D721Med (cell line): ENCODE data around the gene METTL9.

Source experiments
- DNase-seq: peaks from one replicate; pipeline ENCODE4 v3.0.0; 2011; ENCODE audit warnings: low spot score; ENCODE audit not compliant: insufficient read length
- FAIRE-seq: peaks from 2 replicates; lab custom pipeline; 2011; peaks lifted over from hg19 to GRCh38; lab: Jason Lieb, UNC
- TF ChIP-seq, protein P1 (sequence below): IDR thresholded peaks from 2 replicates; pipeline ENCODE4 v1.5.1; 2012; ENCODE audit warnings: mild to moderate bottlenecking, control low read depth; ENCODE audit not compliant: insufficient read depth; ENCODE audit errors: missing control alignments

Gene METTL9

DNA sequence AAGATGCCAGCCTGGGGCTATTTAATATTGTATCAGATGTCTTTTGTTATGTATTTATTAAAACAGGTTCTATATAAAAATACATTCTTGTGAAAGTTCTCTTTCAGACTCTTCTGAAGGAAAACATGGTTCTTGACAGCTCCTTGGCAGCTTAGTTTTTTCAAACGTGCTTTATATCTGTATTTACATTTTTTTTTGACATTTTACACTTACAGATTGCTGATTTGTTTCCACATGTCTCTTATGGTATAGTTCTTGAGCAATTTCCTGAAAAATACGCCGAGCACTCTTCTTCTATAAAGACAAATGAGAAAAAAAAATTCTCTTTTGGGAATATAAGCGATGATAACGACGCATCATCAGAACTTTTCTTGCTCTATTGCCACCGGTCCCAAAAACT is 43.5 kb downstream of the METTL9 start:
- DNase-seq: no peak
- TF ChIP-seq, protein P1, sequence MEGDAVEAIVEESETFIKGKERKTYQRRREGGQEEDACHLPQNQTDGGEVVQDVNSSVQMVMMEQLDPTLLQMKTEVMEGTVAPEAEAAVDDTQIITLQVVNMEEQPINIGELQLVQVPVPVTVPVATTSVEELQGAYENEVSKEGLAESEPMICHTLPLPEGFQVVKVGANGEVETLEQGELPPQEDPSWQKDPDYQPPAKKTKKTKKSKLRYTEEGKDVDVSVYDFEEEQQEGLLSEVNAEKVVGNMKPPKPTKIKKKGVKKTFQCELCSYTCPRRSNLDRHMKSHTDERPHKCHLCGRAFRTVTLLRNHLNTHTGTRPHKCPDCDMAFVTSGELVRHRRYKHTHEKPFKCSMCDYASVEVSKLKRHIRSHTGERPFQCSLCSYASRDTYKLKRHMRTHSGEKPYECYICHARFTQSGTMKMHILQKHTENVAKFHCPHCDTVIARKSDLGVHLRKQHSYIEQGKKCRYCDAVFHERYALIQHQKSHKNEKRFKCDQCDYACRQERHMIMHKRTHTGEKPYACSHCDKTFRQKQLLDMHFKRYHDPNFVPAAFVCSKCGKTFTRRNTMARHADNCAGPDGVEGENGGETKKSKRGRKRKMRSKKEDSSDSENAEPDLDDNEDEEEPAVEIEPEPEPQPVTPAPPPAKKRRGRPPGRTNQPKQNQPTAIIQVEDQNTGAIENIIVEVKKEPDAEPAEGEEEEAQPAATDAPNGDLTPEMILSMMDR: no peak

GRCh38 chr16:21643785-21644184 is 44.4 kb downstream of the METTL9 start:
- TF ChIP-seq, protein P1: no peak
- DNase-seq: no peak
- no peak for FAIRE-seq

More for the DNA sequence above, 43.5 kb downstream of the METTL9 start:
- FAIRE-seq: no peak

GRCh38 chr16:21644674-21645073 is 45.3 kb downstream of the METTL9 start:
- TF ChIP-seq, protein P1: no peak
- no peak for FAIRE-seq
- no peak for DNase-seq

GRCh38 chr16:21645261-21645721 is 45.9 kb downstream of the METTL9 start:
- no peak for DNase-seq

DNA sequence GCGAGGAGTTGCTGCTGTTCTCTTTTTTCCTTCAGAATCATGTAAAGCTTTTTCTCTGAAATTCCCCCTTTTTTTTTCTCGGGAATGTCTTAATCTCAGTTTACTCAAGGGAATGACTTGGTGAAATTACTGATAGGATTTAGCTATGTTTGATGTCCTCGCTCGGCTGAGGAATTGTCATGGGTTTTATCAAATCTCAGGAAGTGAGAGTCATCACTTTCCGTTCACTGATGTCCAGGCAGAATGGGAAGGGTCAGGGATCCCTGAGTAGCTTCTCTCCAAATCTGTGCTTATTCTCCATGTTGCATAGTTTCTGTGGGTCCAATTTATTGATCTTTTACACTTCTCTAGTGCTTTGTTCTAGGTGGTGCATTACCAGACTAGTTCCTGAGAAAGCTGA is 46.7 kb downstream of the METTL9 start:
- TF ChIP-seq, protein P1: no peak
- FAIRE-seq: no peak

More at GRCh38 chr16:21645261-21645721, 45.9 kb downstream of the METTL9 start:
- TF ChIP-seq, protein P1: no peak
- FAIRE-seq: no peak

DNA sequence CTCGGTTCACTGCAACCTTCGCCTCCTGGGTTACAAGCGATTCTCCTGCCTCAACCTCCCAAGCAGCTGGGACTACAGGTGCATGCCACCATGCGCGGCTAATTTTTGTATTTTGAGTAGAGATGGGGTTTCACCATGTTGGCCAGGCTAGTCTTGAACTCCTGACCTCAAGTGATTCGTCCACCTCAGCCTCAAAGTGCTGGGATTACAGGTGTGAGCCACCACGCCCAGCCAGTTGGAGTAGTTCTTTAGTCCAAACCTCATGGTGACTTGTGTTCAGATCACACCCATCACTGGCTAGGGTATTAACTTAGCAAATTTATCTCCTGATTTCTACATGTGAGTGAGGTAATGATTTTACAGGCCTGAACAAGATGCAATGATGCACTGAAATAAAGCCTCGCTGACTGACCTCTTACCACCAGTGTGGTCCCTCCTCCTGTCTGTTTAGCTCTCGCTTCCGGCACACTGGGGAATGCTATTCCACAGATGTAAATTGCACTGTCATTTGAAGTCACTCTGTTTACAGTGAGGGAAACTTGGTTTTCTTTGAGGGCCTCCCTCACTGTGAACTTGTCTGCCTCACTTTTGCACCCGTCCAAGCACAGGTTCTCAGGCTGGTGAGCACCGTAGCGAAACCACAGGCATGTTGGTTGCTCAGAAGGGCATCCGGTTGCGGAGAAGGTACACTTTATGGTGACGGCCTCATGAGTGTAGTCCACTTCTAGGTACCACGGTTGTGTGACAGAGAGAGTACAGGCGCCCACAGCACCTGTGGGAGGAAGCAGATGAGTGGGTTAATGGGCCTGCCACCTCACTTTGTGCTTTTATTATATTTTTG is 47.6 kb downstream of the METTL9 start:
- TF ChIP-seq, protein P1: no peak
- FAIRE-seq: no peak
- no peak for DNase-seq

More for the DNA sequence above, 46.7 kb downstream of the METTL9 start:
- DNase-seq: no peak
